Omental fat pad (tissue), 4 donors: Measurements from ENCODE around the gene SORCS2. TPM values are rescaled to one million over a fixed set of nuclear protein-coding genes. Genes with fewer than 3 reads are reported as not detected.

Source experiments
- ATAC-seq: fragments of 150-250 bp; one replicate; pipeline ENCODE4 v1.9.1; 2016; ENCODE audit warnings: mild to moderate bottlenecking, moderate library complexity; ENCODE audit not compliant: low FRiP score
- DNase-seq: peaks from one replicate; pipeline ENCODE4 v3.0.0-alpha.2; 2019; ENCODE audit warnings: low spot score
- total RNA-seq, 4 donors: library from RNA; depleted of rRNA; stranded (reverse); fragments of >200 nt; gene quantifications; one replicate each; pipeline ENCODE4 v1.1.0, GENCODE V29; 2016
- TF ChIP-seq, protein P1 (sequence below), 3 donors: fragments of 450-650 bp; IDR thresholded peaks; one replicate each; pipeline ENCODE4 v1.5.1; 2016 to 2017; ENCODE audit warnings: antibody characterized with exemption in 3 of 3, mild to moderate bottlenecking in 3 of 3, moderate library complexity in 2 of 3

SORCS2 gene
- total RNA-seq, 4 donors from 2014 or later: 0.63 to 4.6 (median 1.2) TPM

DNA sequence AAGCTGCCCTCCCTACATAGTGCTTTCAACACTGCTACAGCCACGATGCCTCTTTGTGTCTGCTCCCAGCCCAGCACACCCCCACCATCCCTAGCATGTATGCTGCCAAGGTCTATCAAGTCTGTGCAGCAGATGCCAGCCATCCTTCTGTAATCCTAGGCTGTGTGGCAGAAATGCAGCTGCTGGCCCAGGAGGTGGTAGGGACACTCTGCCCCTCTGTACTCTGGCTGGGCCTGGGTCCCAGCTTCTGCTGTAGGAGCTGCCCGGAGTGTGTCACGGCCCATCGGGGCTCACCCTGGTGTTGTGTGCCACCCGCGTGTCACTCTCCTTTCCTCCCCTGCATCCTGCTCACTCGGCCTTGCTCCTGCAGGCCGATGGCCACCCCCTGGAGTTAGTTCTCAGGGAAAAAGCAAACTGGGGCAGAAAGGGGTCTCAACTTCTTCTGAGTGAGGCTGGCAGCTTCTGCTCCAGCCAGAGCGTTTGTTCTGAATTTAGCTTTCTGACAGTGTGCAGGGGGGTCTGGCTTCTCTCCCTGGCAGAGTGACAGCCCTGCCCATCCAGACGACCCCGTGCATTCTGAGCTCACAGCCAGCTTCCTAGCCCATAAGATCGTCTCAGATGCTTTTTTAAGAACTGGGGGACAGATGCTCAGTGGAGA lies 219.7 kb downstream of the SORCS2 start:
- ATAC-seq (no peak), DNase-seq (no peak)

DNA sequence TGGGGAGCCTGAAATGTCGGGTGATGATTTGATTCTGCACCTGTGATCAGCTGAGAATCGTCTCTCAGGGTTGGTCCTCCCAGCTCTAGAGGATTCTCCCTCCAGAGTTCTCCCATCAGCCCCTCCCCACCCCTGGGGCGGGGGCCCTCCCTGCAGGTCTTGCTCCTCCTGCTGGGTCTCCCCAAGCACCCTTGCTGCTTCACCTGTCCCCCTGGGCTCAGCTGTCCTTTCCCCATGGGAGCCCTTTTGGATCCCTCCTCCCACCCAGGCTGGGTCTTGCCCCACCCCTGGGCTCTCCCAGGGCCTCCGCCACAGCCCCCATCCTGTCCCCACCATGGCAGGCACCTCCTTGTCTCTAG lies 220.2 kb downstream of the SORCS2 start:
- TF ChIP-seq, protein P1, sequence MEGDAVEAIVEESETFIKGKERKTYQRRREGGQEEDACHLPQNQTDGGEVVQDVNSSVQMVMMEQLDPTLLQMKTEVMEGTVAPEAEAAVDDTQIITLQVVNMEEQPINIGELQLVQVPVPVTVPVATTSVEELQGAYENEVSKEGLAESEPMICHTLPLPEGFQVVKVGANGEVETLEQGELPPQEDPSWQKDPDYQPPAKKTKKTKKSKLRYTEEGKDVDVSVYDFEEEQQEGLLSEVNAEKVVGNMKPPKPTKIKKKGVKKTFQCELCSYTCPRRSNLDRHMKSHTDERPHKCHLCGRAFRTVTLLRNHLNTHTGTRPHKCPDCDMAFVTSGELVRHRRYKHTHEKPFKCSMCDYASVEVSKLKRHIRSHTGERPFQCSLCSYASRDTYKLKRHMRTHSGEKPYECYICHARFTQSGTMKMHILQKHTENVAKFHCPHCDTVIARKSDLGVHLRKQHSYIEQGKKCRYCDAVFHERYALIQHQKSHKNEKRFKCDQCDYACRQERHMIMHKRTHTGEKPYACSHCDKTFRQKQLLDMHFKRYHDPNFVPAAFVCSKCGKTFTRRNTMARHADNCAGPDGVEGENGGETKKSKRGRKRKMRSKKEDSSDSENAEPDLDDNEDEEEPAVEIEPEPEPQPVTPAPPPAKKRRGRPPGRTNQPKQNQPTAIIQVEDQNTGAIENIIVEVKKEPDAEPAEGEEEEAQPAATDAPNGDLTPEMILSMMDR (IDR thresholded peaks at IDR 0.05): no peak
- no peak for ATAC-seq
- DNase-seq: no peak

More for the DNA sequence above, 219.7 kb downstream of the SORCS2 start:
- TF ChIP-seq, protein P1 (IDR thresholded peaks at IDR 0.05): no peak

DNA sequence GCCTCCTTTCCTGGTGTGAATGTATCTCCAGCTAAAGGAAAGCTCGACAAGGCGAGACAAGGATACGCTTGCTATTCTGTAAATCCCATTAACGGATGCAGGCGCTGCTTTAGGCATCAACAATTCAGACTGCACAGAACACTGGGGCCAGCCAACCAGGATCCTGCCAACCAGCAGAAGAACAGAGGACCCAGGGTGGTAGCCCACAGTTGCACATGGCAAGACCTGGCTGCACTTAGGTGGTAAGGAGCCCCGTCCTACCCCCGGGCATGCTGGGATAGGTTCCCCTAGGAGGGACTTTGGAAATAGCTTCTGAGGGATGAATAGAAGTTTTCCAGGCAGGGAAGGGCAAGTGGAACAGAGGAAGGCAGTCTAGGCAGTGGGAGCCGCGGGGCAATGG lies 221.7 kb downstream of the SORCS2 start:
- TF ChIP-seq, protein P1 (IDR thresholded peaks at IDR 0.05): no peak
- ATAC-seq (no peak), DNase-seq (no peak)

DNA sequence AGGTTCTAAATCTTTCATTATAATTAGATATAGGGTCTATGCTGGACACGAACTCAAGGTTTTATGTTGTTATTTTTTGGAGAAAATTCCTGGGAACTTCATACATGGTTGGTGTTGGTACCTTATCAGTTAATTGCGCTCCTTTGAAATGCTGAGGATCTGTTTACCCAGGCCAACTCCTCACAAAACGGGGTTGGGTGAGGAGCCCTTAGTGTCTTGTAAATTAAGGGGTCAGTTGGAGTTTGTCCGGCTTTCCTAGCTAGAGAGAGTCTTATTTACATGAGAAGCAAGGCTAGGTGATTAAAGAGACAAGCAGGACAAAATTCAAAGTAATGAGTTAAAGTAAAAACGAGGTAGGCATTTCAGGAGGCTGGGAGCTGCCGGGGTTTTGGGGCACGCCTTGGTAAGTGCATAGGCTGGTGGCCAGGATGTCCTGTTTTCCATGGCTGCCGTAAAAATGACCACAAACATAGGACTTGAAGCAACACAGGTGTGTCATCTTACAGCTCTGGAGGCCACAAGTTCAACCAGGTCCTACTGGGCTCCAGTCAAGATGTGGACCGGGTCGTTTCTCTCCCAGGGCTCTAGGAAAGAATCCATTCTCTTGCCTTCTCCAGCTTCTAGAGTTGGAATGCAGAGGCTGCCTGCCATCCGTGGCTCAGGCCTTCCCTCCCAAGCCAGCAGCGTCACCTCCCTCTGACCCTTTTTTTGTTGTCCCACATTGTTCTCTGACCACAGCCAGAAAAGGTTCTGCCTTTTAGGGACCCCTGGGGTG lies 222.6 kb downstream of the SORCS2 start:
- DNase-seq: no peak
- TF ChIP-seq, protein P1 (IDR thresholded peaks at IDR 0.05): no peak
- no peak for ATAC-seq

DNA sequence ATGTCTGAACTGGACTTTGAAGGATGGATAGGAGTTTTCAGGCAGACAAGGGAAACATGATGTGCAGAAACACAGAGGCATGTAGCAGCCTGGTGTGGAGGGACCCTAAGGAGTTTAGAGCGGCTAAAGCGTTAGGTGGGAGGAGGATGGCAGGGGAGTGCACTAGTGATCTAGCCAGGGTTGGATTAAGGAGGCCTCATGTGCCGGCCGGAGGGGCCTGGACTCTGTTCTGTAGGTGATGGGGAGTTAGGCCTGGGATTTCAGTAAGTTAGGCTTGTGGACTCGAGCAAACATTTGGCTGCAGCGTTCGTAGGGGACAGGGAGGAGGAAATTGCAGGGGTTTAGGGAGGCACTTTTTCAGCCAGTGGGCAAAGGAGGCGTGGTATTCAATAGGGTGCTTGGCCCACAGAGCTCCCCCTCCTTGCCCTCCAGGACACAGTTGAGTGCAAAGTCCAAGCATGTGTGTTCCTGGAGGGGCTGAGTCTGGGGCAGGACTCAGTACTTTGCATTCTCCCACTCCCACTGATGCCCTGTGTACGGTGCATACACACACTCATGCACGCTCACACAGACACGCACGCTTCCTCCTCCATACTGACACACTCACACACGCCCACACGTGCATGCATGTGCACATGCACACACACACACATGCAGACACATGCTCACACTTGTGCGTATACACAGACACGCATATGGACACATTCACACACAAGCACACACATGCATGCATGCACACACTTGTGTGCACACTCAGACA lies 223.8 kb downstream of the SORCS2 start:
- ATAC-seq (no peak), DNase-seq (no peak)

DNA sequence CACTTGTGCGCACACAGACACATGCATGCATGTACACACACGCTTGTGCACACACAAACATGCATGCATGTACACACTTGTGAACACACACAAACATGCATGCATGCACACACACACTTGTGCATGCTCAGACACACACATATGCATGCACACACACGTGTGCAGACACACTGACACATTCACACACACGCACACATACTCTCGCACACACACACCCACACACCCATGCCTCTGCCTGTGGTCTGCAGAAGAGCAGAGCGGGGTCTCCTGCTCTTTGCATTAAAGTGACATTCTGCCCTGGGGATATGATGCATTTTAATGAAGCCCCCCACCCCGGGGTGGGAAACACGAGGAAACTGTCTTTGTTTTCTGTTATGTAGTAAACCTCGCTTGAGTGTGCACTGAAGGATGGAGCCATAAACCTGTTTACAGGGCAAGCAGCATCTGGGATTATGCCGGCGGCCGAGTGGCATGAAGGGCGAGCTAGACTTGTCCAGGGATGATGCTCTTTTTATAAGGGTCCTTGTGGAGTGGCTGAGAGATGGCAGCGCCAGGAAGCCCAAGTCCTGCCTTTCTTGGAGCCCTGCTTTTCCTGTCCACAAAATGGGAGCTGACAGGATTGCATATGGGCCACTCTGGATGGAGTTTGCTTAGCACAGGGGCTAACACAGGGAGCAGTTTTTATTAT lies 224.6 kb downstream of the SORCS2 start:
- DNase-seq: no peak
- ATAC-seq: no peak
- TF ChIP-seq, protein P1 (IDR thresholded peaks at IDR 0.05): no peak

More for the DNA sequence above, 223.8 kb downstream of the SORCS2 start:
- TF ChIP-seq, protein P1 (IDR thresholded peaks at IDR 0.05): no peak
